ENCODE measurements around the gene SGMS2. TPM values are rescaled to one million over a fixed set of nuclear protein-coding genes. Genes with fewer than 3 reads are reported as not detected.

SGMS2 gene
- total RNA-seq, 4 donors from 2014 or later, result 10.2 to 79.1 (median 23.8) TPM

GRCh38 chr4:107823870-107824349 is 822 bp upstream of the SGMS2 start:
- intact Hi-C loops (cut with DNase I; ENCODE audit: low total_unique reads) (loop anchor here (1.0 to 10.0 kb wide), 6 partner anchors 40 to 801 kb away; partner anchors contain the start of genes HADH, PAPSS1 and RPL34), in situ Hi-C loops (cut with MboI; ENCODE audit: low sequenced_read_pairs in 4 of 4) (no loop called here)
- TF ChIP-seq POLR2A (IDR thresholded peaks at IDR 0.05) (no peak), CTCF (IDR thresholded peaks at IDR 0.05 in 4 of 5, conservative IDR thresholded peaks at IDR 0.05 in 1 of 5) (no peak)
- Histone ChIP-seq H3K27ac (peak overlapping the region; percentile 91 to 94 (median 93)), H3K27me3 (no peaks in the 10 kb centered on the region), H3K4me3 (peak overlapping the region; percentile 73 to 87 (median 84)), H3K36me3 (no peaks in the 10 kb centered on the region), H3K9me3 (no peaks in the 10 kb centered on the region), H3K4me1 (peaks cover 17 to 22% of the 10 kb centered on the region in 2 donors)
- peak in 1 of 2 donors; percentile 82 for ATAC-seq
- no peak for DNase-seq

GRCh38 chr4:107825072-107825824 is 516 bp downstream of the SGMS2 start:
- in situ Hi-C loops (cut with MboI; ENCODE audit: low sequenced_read_pairs in 4 of 4) (no loop called here), intact Hi-C loops (cut with DNase I; ENCODE audit: low total_unique reads) (loop anchor here (2.0 to 10.0 kb wide), 2 partner anchors 88 to 800 kb away; partner anchors contain the start of gene RPL34)
- Histone ChIP-seq H3K9me3 (no peaks in the 10 kb centered on the region), H3K36me3 (no peaks in the 10 kb centered on the region), H3K4me3 (peak overlapping the region; percentile 73 to 87 (median 84)), H3K27ac (peak overlapping the region; percentile 91 to 94 (median 93)), H3K27me3 (no peaks in the 10 kb centered on the region), H3K4me1 (peaks cover 17 to 22% of the 10 kb centered on the region in 2 donors)
- DNase-seq (peak in 1 of 2 donors; percentile 19), ATAC-seq (peak; percentile 49 to 55)
- TF ChIP-seq CTCF (IDR thresholded peaks at IDR 0.05 in 4 of 5, conservative IDR thresholded peaks at IDR 0.05 in 1 of 5) (no peak), POLR2A (IDR thresholded peaks at IDR 0.05) (peak in 1 of 2 donors; percentile 13)

GRCh38 chr4:107826421-107826980 is 1.8 kb downstream of the SGMS2 start:
- peak overlapping the region in 1 of 4 donors; percentile 94 for H3K27ac ChIP-seq
- H3K27me3 ChIP-seq, result no peaks in the 10 kb centered on the region
- peak overlapping the region in 3 of 4 donors; percentile 73 to 84 (median 83) for H3K4me3 ChIP-seq
- no peaks in the 10 kb centered on the region for H3K36me3 ChIP-seq
- peaks cover 17 to 22% of the 10 kb centered on the region in 2 donors for H3K4me1 ChIP-seq
- ATAC-seq, result no peak
- H3K9me3 ChIP-seq, result no peaks in the 10 kb centered on the region
- intact Hi-C loops (cut with DNase I; ENCODE audit: low total_unique reads) (loop anchor here (10.0 kb wide), 1 partner anchor 798 kb away; the partner anchor contains the start of gene RPL34), in situ Hi-C loops (cut with MboI; ENCODE audit: low sequenced_read_pairs in 4 of 4) (no loop called here)
- TF ChIP-seq POLR2A (IDR thresholded peaks at IDR 0.05) (no peak), CTCF (IDR thresholded peaks at IDR 0.05 in 4 of 5, conservative IDR thresholded peaks at IDR 0.05 in 1 of 5) (no peak)
- DNase-seq, result no peak

- H3K36me3 ChIP-seq, result no peaks in the 10 kb centered on the region
- ATAC-seq (no peak), DNase-seq (no peak)
- TF ChIP-seq POLR2A (IDR thresholded peaks at IDR 0.05), result no peak
- no peak for TF ChIP-seq CTCF (IDR thresholded peaks at IDR 0.05 in 4 of 5, conservative IDR thresholded peaks at IDR 0.05 in 1 of 5)
- no peak overlapping the region for H3K4me3 ChIP-seq
- no peak overlapping the region for H3K27ac ChIP-seq
- H3K4me1 ChIP-seq, result peaks cover 17 to 19% of the 10 kb centered on the region in 2 donors
- H3K27me3 ChIP-seq, result no peaks in the 10 kb centered on the region
- in situ Hi-C loops (cut with MboI; ENCODE audit: low sequenced_read_pairs in 4 of 4) (no loop called here), intact Hi-C loops (cut with DNase I; ENCODE audit: low total_unique reads) (loop anchor here (10.0 kb wide), 1 partner anchor 796 kb away; the partner anchor contains the start of gene RPL34)
- H3K9me3 ChIP-seq, result no peaks in the 10 kb centered on the region
These were observed 3.8 kb downstream of the SGMS2 start for GRCh38 chr4:107828315-107829090.

All from gastrocnemius medialis (tissue), 4 donors.